ENCODE measurements around the gene SLC6A20.

GRCh38 chr3:45705839-45706808 is 90.2 kb downstream of the SLC6A20 start:
- TF ChIP-seq EZH2 (IDR thresholded peaks at IDR 0.05) (no peak), POLR2AphosphoS5 (IDR thresholded peaks at IDR 0.05; ENCODE audit: borderline replicate concordance, low read depth, low read length) (no peak), FOXP2 (optimal IDR thresholded peaks at IDR 0.05; ENCODE audit: control extremely low read depth, extremely low read length, insufficient read depth) (no peak)
